Suprapubic skin (tissue), 3 donors: ENCODE data around the gene SLC9A7.

ENCODE experiments used
- CTCF ChIP-seq, 2 donors: fragments of 200-600 bp in 1 of 2; fragments of 450-650 bp in 1 of 2; sonication (generic) in 1 of 2; IDR thresholded peaks; one replicate each; pipeline ENCODE4 v1.5.1; 2016 to 2019; ENCODE audit warnings: antibody characterized with exemption in 2 of 2, mild to moderate bottlenecking in 1 of 2, moderate library complexity in 1 of 2
- POLR2A ChIP-seq, 2 donors: fragments of 450-650 bp; IDR thresholded peaks; one replicate each; pipeline ENCODE4 v1.6.1; 2017; ENCODE audit warnings: antibody characterized with exemption in 2 of 2, mild to moderate bottlenecking in 2 of 2, moderate library complexity in 2 of 2

DNA sequence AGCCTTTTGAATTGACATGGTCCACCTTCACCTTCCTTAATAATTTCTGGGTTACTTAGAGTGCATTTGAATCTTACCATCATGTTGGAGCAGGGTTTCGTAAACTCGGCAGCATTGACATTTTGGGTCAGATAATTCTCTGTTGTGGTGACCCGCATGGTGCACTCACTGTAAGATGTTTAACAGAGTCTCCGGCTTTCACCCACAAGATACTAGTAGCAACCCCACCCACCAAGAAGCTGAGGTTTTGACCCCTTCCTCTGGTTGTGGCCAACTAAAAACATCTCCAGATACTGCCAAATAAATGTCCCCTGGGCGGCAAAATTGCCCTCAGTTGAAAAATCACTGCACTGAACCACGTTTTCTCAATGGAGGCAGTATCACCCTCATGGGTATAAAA lies 122.7 kb downstream of the SLC9A7 start:
- no peak for TF ChIP-seq CTCF (IDR thresholded peaks at IDR 0.05)
- no peak for TF ChIP-seq POLR2A (IDR thresholded peaks at IDR 0.05)
